Left cardiac atrium (tissue), 4 donors: ENCODE data around the gene CHDH. TPM values are rescaled to one million over a fixed set of nuclear protein-coding genes. Genes with fewer than 3 reads are reported as not detected.
A peak's percentile ranks its signal among the peaks of the same experiment; 100 is the strongest.

Source experiments
- ATAC-seq, 2 donors: fragments of 200-7000 bp; cut with Tn5 transposase; one replicate each; pipeline ENCODE4 v1.9.1; 2020; ENCODE audit warnings: mild to moderate bottlenecking in 2 of 2, moderate library complexity in 2 of 2
- DNase-seq: peaks from one replicate; pipeline ENCODE4 v3.0.0-alpha.2; 2020
- intact Hi-C, 2 donors: fragments of 100-400 bp; cut with DNase I; formaldehyde crosslinking; loops; one replicate each; pipeline versions ENCODE4 v1.14.1 to v1.15.1; 2022 to 2023
- total RNA-seq, 2 donors: library from RNA; stranded (reverse); fragmentation: NEBNext Ultra II Directional; extraction: Animal tissue kit (Norgen Biotek cat#: 25700); gene quantifications; one replicate each; pipeline ENCODE4 v1.2.1, GENCODE V29; 2021
- donor health status: DM: no; HTN: yes; CAD: no.
- donor health status: DM: no; HTN: yes; CAD: no; lungs with severe emphysema.
- donor health status: DM: yes; HTN: yes; CAD: no.
- donor health status: Dilated cardiomyopathy.

CHDH gene
- total RNA-seq, 2 donors from 2014 or later: 5.0 to 6.6 TPM

- intact Hi-C loops: no loop called here
- ATAC-seq (no peak), DNase-seq (no peak)
Observed at GRCh38 chr3:53833053-53833645, 13.1 kb downstream of the CHDH start.

GRCh38 chr3:53830944-53831343, 15.3 kb downstream of the CHDH start:
- no peak for DNase-seq
- intact Hi-C loops: no loop called here
- ATAC-seq: no peak

GRCh38 chr3:53829605-53830004, 16.6 kb downstream of the CHDH start:
- DNase-seq (no peak), ATAC-seq (no peak)
- intact Hi-C loops: no loop called here

- DNase-seq (no peak), ATAC-seq (no peak)
- intact Hi-C loops: no loop called here
Observed at GRCh38 chr3:53828581-53828980, 17.6 kb downstream of the CHDH start.

- intact Hi-C loops: no loop called here
- DNase-seq: no peak
- ATAC-seq: no peak
Observed at GRCh38 chr3:53826048-53826447, 20.2 kb downstream of the CHDH start.

GRCh38 chr3:53824795-53825194, 21.4 kb downstream of the CHDH start:
- no peak for DNase-seq

GRCh38 chr3:53823956-53824657, 22.1 kb downstream of the CHDH start:
- DNase-seq (no peak), ATAC-seq (no peak)
- intact Hi-C loops: no loop called here

More at GRCh38 chr3:53824795-53825194, 21.4 kb downstream of the CHDH start:
- ATAC-seq: no peak
- intact Hi-C loops: no loop called here

- ATAC-seq (no peak), DNase-seq (no peak)
- intact Hi-C loops: no loop called here
Observed at GRCh38 chr3:53823026-53823955, 22.9 kb downstream of the CHDH start.

GRCh38 chr3:53822331-53822741, 23.9 kb downstream of the CHDH start:
- intact Hi-C loops: no loop called here
- ATAC-seq (no peak), DNase-seq (no peak)

- no peak for DNase-seq
- intact Hi-C loops: no loop called here
- peak; percentile 34 to 83 for ATAC-seq
Observed at GRCh38 chr3:53821631-53822121, 24.5 kb downstream of the CHDH start.

GRCh38 chr3:53820756-53821580, 25.3 kb downstream of the CHDH start:
- intact Hi-C loops: no loop called here
- no peak for ATAC-seq
- no peak for DNase-seq

GRCh38 chr3:53820084-53820483, 26.1 kb downstream of the CHDH start:
- intact Hi-C loops: no loop called here
- DNase-seq (no peak), ATAC-seq (no peak)

- intact Hi-C loops: no loop called here
- ATAC-seq (no peak), DNase-seq (no peak)
Observed at GRCh38 chr3:53819163-53819868, 26.9 kb downstream of the CHDH start.

GRCh38 chr3:53818221-53819162, 27.7 kb downstream of the CHDH start:
- ATAC-seq: no peak
- DNase-seq: no peak
- intact Hi-C loops: no loop called here

GRCh38 chr3:53817809-53818208, 28.4 kb downstream of the CHDH start:
- intact Hi-C loops: no loop called here
- DNase-seq: no peak
- ATAC-seq: no peak

GRCh38 chr3:53817211-53817610, 29.0 kb downstream of the CHDH start:
- ATAC-seq: no peak
- intact Hi-C loops: no loop called here
- DNase-seq: no peak

- DNase-seq: no peak
- intact Hi-C loops: no loop called here
- no peak for ATAC-seq
Observed at GRCh38 chr3:53816425-53816824, 29.8 kb downstream of the CHDH start.
